NCI-H82 treated with DMSO at 0.1 percent for 48 hours (cell line): ENCODE measurements around the gene UPF2.
"Not testable (repeated sequence)": the region's sequence is repeated elsewhere in the genome, so short reads cannot be mapped to it uniquely, and the experiment has no call there.

Experiments
- DNase-seq: peaks from one replicate; lab custom pipeline; 2025; ENCODE audit not compliant: unreplicated experiment; lab: John Stamatoyannopoulos, UW

UPF2 gene

GRCh38 chr10:11975795-11976194, 66.8 kb downstream of the UPF2 start:
- DNase-seq = no peak

GRCh38 chr10:11972523-11972922, 70.1 kb downstream of the UPF2 start:
- not testable (repeated sequence) for DNase-seq

- no peak for DNase-seq
Measured at GRCh38 chr10:11962176-11962575, 80.4 kb downstream of the UPF2 start.

GRCh38 chr10:11961771-11962170, 80.8 kb downstream of the UPF2 start:
- DNase-seq = no peak

- DNase-seq = no peak
Measured at GRCh38 chr10:11959966-11960365, 82.6 kb downstream of the UPF2 start.

- no peak for DNase-seq
Measured at GRCh38 chr10:11958956-11959355, 83.7 kb downstream of the UPF2 start.

- no peak for DNase-seq
Measured at GRCh38 chr10:11951695-11952094, 90.9 kb downstream of the UPF2 start.

GRCh38 chr10:11950325-11951018, 92.1 kb downstream of the UPF2 start:
- DNase-seq = no peak

- DNase-seq = no peak
Measured at GRCh38 chr10:11949152-11949551, 93.5 kb downstream of the UPF2 start.

- no peak for DNase-seq
Measured at GRCh38 chr10:11946652-11947051, 96.0 kb downstream of the UPF2 start.

GRCh38 chr10:11936389-11937152, 106.0 kb downstream of the UPF2 start:
- DNase-seq = no peak

- no peak for DNase-seq
Measured at GRCh38 chr10:11934262-11934661, 108.3 kb downstream of the UPF2 start.

- no peak for DNase-seq
Measured at GRCh38 chr10:11933577-11934223, 108.9 kb downstream of the UPF2 start.

- no peak for DNase-seq
Measured at GRCh38 chr10:11931038-11931437, 111.6 kb downstream of the UPF2 start.

- DNase-seq = no peak
Measured at GRCh38 chr10:11930312-11930978, 112.2 kb downstream of the UPF2 start.

- no peak for DNase-seq
Measured at GRCh38 chr10:11927746-11928145, 114.9 kb downstream of the UPF2 start.

- DNase-seq = no peak
Measured at GRCh38 chr10:11921800-11922392, 120.7 kb downstream of the UPF2 start.

GRCh38 chr10:11919271-11919670, 123.3 kb downstream of the UPF2 start:
- no peak for DNase-seq

- no peak for DNase-seq
Measured at GRCh38 chr10:11918384-11918783, 124.2 kb downstream of the UPF2 start.

- DNase-seq = no peak
Measured at GRCh38 chr10:11913079-11913641, 129.4 kb downstream of the UPF2 start.

- DNase-seq = no peak
Measured at GRCh38 chr10:11910102-11910501, 132.5 kb downstream of the UPF2 start.
